Fibroblast of lung (primary cell): ENCODE results near the gene TPM2.

Source experiments
- CTCF ChIP-seq, 2 donors: IDR thresholded peaks in 1 of 2; conservative IDR thresholded peaks in 1 of 2; 1 replicate in 1 of 2; 2 replicates in 1 of 2; pipeline ENCODE4 v1.5.1; 2011 to 2012; ENCODE audit warnings: low read length in 2 of 2, control low read depth in 1 of 2, inconsistent platforms in 1 of 2, low read depth in 1 of 2, mild to moderate bottlenecking in 1 of 2
- EZH2 ChIP-seq: IDR thresholded peaks from 2 replicates; pipeline ENCODE4 v1.5.1; 2012; ENCODE audit warnings: low read length, control low read depth, mild to moderate bottlenecking; ENCODE audit errors: missing control alignments

GRCh38 chr9:35716230-35716629 is 26.5 kb upstream of the TPM2 start:
- TF ChIP-seq CTCF (conservative IDR thresholded peaks at IDR 0.05 in 1 of 2, IDR thresholded peaks at IDR 0.05 in 1 of 2; ENCODE audit: low read depth in 1 of 2, low read length in 2 of 2) (peak; percentile 13 to 14), EZH2 (no peak)
